Left hindlimb (tissue), 1 donor: ENCODE results near the gene SASS6.

ENCODE experiments used
- DNase-seq: peaks from one replicate; pipeline ENCODE4 v3.0.0-alpha.2; 2018

Gene SASS6

DNA sequence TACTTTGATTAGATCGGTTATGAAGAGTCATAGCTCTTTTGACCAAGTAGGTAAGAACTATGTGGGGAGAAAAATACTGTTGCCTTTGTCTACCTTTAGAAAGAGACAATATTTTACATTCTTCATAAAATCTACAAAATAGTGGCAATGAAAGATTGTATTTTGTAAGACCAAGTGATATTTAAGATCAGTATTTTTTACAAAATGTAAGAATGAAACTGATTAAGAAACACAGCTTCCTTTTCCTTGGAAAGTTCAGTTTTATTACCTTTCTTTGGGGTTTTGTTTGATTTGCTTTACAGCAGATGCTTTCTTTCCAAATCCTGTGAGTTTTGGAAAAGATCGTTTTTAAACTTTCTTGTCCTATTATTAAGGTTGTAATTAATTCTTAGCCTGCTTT is 93.1 kb downstream of the SASS6 start:
- DNase-seq, result no peak

DNA sequence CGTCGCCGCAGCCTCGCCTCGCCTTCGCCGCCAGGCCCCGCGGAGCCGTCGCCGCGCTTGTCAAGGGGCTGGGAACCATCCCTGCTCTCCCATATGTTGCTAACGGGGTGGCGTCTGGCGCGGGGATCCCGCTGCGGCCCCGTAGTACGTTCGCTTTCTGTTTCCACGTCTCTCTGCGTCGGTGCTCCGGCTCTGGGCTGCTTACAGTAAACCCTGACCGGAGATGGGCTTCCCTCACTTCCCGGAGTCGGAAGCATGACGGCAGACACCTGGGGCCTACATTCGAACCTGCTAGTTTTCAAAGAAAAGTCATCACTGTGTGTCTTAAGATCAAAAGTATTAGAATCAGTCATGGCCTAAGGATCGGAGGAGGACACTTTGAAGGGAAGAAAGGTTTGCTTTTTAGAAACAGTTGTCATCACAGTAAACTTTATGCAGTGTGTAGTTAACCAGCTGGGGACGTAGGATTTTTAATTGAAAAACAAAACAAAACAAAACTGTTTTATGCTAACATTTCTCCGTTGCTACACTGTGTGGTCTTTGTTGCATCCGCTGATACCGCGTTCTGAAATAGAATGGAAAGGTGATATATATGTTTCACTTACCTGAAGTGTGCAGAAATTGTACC is 94.0 kb downstream of the SASS6 start:
- DNase-seq, result peak; percentile 80

DNA sequence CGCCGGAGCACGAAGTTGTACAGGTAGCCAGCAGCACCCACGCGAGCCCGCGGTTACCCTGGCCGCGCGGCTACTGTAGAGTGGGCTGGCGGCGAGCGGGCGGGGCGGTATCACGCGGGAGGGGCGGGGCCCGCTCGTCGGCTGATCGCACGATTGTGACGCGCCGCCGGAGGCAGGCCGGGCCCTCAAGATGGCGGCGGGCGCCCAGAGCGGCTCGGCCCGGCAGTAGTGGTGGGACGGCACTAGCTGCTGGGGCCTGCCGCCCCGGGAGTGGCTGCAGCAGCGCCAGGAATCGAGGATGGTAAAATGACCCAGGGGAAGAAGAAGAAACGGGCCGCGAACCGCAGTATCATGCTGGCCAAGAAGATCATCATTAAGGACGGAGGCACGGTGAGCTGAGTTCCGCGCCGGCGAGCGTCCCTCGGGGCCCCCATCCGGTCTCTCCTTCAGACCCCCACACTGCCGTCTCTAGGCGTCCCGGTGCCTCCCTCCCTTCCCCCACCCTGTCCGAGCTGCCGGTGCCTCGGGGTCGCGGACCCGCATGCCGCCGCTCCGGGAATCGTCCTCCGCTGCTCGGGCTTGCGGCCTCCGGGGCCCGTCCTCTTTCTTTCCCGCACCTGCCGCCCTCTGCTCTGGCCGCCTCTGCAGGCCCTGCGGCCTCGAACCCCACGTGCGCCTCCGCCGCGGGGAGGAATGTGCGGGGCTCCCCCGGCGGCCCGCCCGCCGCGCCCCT is 94.6 kb downstream of the SASS6 start:
- DNase-seq, result peak; percentile 91

DNA sequence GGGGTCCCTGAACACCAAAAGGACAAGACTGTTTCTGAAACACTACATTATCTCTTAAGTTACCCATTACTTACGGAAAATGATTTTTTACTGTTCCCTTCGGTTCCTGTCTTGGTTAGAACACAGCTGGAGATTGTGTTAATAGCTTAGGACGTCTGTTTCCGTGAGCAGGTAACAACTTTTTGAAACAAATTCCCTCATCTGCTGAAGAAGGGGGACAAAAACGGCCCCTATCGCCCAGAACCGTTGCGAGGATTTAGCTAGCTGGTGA is 95.1 kb downstream of the SASS6 start:
- DNase-seq, result no peak

DNA sequence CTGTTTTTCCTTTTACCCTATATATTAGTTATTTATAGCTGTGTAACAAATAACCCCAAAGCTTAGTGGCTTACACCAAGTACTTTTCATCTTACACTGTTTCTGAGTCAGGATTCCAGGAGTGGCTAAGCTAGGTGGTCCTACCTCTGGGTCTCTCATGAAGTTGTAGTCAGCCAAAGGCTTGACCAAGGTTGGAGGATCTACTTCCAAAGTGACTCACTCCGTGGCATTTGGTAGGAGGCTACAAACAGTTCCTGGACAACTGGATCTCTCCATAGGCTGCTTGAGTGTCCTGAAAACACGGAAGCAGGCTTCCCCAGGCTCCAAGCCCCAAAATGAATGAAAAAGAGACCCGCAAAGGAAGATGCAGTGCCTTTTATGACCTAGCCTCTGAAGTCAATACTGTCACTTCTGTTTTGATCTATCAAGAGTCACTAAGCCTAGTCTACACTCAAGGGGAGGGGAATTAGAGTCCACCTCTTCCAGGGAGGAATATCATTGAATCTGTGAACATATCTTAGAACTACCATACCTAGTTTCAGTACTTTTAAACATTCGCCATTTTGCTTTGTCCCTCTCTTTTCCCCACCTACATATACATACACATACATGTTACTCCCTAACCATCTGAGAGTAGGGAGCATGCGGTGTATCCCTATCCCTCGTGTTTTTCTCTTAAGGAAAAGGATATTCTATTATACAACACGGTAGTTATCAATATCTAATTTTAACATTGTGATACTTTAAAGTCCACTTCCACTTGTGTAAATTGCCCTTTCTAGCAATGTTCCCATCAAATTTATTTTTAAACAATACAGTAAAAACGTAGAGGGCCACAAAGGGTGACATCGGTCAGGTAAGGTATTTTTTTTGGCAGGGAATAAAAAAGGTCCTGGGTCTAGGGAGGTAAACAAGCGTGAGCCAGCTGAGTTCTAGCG is 95.7 kb downstream of the SASS6 start:
- no peak for DNase-seq

DNA sequence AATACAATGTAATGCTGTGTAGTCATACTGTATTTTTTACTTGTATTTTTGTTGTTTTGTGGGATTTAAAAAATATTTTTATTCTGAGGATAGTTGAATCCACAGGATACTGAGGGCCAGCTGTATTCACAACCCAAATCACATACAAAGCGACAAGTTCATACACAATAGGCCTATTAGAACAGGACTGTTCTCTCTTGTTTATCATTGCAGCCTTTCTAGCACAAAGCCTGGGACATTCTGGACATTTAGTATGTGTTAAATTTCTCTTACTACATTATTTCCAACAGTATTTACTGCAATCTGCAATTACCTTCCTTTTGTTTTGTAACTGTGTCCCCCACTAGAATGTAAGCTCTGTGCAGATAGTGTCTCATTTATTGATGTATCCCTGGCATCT is 97.5 kb downstream of the SASS6 start:
- no peak for DNase-seq

DNA sequence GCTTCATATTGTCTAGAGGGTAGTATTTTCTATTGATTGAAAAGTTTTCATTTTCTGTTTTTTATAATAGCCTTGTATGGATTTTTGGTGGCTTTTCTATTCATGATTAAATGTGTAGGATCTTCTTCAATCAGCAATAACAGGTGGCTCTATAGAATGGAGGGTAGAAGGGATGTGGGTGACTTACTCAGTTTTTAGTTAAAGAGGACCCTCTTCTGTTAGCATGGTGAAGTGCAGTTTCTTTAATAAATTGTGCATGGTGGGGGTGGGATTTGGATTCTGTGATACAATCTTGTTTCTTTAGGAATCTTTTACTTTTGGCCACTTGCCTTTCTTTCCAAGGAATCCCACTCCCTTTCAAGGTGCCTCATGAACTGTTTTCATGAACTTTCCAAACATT is 98.3 kb downstream of the SASS6 start:
- DNase-seq, result no peak
